ENCODE measurements around the gene RAE1.
A peak's percentile ranks its signal among the peaks of the same experiment; 100 is the strongest.

RAE1 gene

GRCh38 chr20:57381596-57382503, 30.8 kb downstream of the RAE1 start:
- peak; percentile 74 for TF ChIP-seq CTCF (IDR thresholded peaks at IDR 0.05; ENCODE audit: extremely low read depth, missing control alignments)
- DNase-seq (ENCODE audit: low spot score) = peak; percentile 87

- no peak for TF ChIP-seq CTCF (IDR thresholded peaks at IDR 0.05; ENCODE audit: extremely low read depth, missing control alignments)
- DNase-seq (ENCODE audit: low spot score) = no peak
Observed at GRCh38 chr20:57382516-57382915, 31.5 kb downstream of the RAE1 start.

- DNase-seq (ENCODE audit: low spot score) = no peak
Observed at GRCh38 chr20:57383447-57384347, 32.6 kb downstream of the RAE1 start.

GRCh38 chr20:57384486-57384885, 33.4 kb downstream of the RAE1 start:
- DNase-seq (ENCODE audit: low spot score) = no peak

More at GRCh38 chr20:57383447-57384347, 32.6 kb downstream of the RAE1 start:
- TF ChIP-seq CTCF (IDR thresholded peaks at IDR 0.05; ENCODE audit: extremely low read depth, missing control alignments) = no peak

GRCh38 chr20:57384953-57385761, 34.1 kb downstream of the RAE1 start:
- no peak for TF ChIP-seq CTCF (IDR thresholded peaks at IDR 0.05; ENCODE audit: extremely low read depth, missing control alignments)
- DNase-seq (ENCODE audit: low spot score) = no peak

More at GRCh38 chr20:57384486-57384885, 33.4 kb downstream of the RAE1 start:
- no peak for TF ChIP-seq CTCF (IDR thresholded peaks at IDR 0.05; ENCODE audit: extremely low read depth, missing control alignments)

- TF ChIP-seq CTCF (IDR thresholded peaks at IDR 0.05; ENCODE audit: extremely low read depth, missing control alignments) = no peak
- DNase-seq (ENCODE audit: low spot score) = no peak
Observed at GRCh38 chr20:57385940-57386339, 34.9 kb downstream of the RAE1 start.

Measured in GM20000 (cell line).